SK-N-SH (cell line): Measurements from ENCODE around the gene PCDHGC5. TPM values are rescaled to one million over a fixed set of nuclear protein-coding genes. Genes with fewer than 3 reads are reported as not detected.

Experiments
- CTCF ChIA-PET: fragments of 300-600, 350-600 bp; formaldehyde crosslinking; extraction: SDS; loops from one replicate; lab custom pipeline; 2021; lab: Yijun Ruan, JAX
- POLR2A ChIA-PET: fragments of 350-600 bp; sonication (Branson Sonifier 250); formaldehyde crosslinking; extraction: SDS; loops from one replicate; lab custom pipeline; 2020; ENCODE audit warnings: antibody characterized with exemption, inconsistent platforms; lab: Yijun Ruan, JAX
- DNase-seq: peaks from one replicate; pipeline ENCODE4 v3.0.0; 2012
- H2AFZ ChIP-seq: fragments of 200-600 bp; sonication (generic); 2 replicates; pipeline ENCODE4 v1.8.1; 2016; ENCODE audit warnings: antibody characterized with exemption, mild to moderate bottlenecking, low read depth
- H3F3A ChIP-seq: fragments of 200-600 bp; sonication (generic); replicated peaks from 2 replicates; pipeline ENCODE3; 2016; ENCODE audit warnings: antibody characterized with exemption, mild to moderate bottlenecking; ENCODE audit not compliant: insufficient read depth
- H3K27ac ChIP-seq, 2 experiments: fragments of 200-500 bp in 1 of 2; fragments of 200-600 bp in 1 of 2; sonication (Bioruptor generic) in 1 of 2; sonication (generic), shearing (Covaris generic) in 1 of 2; 2 replicates each; pipeline versions ENCODE4 v1.5.1 to v1.6.1; 2014 to 2016; ENCODE audit warnings: low read depth in 2 of 2, inconsistent platforms in 1 of 2, low read length in 1 of 2, mild to moderate bottlenecking in 1 of 2, mixed read lengths in 1 of 2
- H3K27me3 ChIP-seq: fragments of 200-600 bp; sonication (generic), shearing (Covaris generic); 2 replicates; pipeline ENCODE4 v1.6.1; 2016; ENCODE audit warnings: mixed run types; ENCODE audit not compliant: insufficient read depth
- H3K36me3 ChIP-seq, 2 experiments: fragments of 200-500 bp in 1 of 2; fragments of 200-600 bp in 1 of 2; sonication (Bioruptor generic) in 1 of 2; sonication (generic) in 1 of 2; replicated peaks in 1 of 2; 2 replicates each; pipeline versions ENCODE3 to v1.5.1; 2014 to 2016; ENCODE audit warnings: low read length in 1 of 2, mild to moderate bottlenecking in 1 of 2; ENCODE audit not compliant: insufficient read depth in 2 of 2, control insufficient read depth in 1 of 2
- H3K4me1 ChIP-seq, 2 experiments: fragments of 200-500 bp in 1 of 2; fragments of 200-600 bp in 1 of 2; sonication (Bioruptor generic) in 1 of 2; sonication (generic), shearing (Covaris generic) in 1 of 2; 2 replicates each; pipeline versions ENCODE4 v1.5.1 to v1.6.1; 2014 to 2016; ENCODE audit warnings: low read depth in 1 of 2, low read length in 1 of 2, mixed run types in 1 of 2; ENCODE audit not compliant: insufficient read depth in 2 of 2, control insufficient read depth in 1 of 2
- H3K4me2 ChIP-seq: fragments of 200-600 bp; sonication (generic), shearing (Covaris generic); 2 replicates; pipeline ENCODE4 v1.6.1; 2017; ENCODE audit warnings: mixed run types
- H3K4me3 ChIP-seq, 2 experiments: fragments of 200-500 bp in 1 of 2; fragments of 200-600 bp in 1 of 2; sonication (Bioruptor generic) in 1 of 2; sonication (generic), shearing (Covaris generic) in 1 of 2; 2 replicates each; pipeline versions ENCODE4 v1.5.1 to v1.8.1; 2014 to 2016; ENCODE audit warnings: low read depth in 2 of 2, inconsistent platforms in 1 of 2, low read length in 1 of 2, mild to moderate bottlenecking in 1 of 2, mixed read lengths in 1 of 2, moderate library complexity in 1 of 2
- H3K79me2 ChIP-seq: fragments of 200-600 bp; sonication (generic); 2 replicates; pipeline ENCODE4 v1.8.1; 2017; ENCODE audit warnings: mild to moderate bottlenecking; ENCODE audit not compliant: insufficient read depth
- H3K9ac ChIP-seq: fragments of 200-600 bp; sonication (generic); 2 replicates; pipeline ENCODE4 v1.6.1; 2017; ENCODE audit warnings: mixed run types
- H3K9me2 ChIP-seq: fragments of 200-600 bp; sonication (generic); 2 replicates; pipeline ENCODE4 v1.6.1; 2017; ENCODE audit warnings: mixed run types
- H3K9me3 ChIP-seq: fragments of 200-600 bp; sonication (generic); 2 replicates; pipeline ENCODE4 v1.6.1; 2017; ENCODE audit warnings: mixed run types, mild to moderate bottlenecking, moderate library complexity
- H4K20me1 ChIP-seq: fragments of 200-600 bp; sonication (generic); 2 replicates; pipeline ENCODE4 v1.6.1; 2017; ENCODE audit warnings: mild to moderate bottlenecking, mixed run types; ENCODE audit not compliant: insufficient read depth
- ELF1 ChIP-seq: IDR thresholded peaks from 2 replicates; pipeline ENCODE4 v1.4.0; 2012
- EP300 ChIP-seq, 2 experiments: IDR thresholded peaks; 2 replicates each; pipeline versions ENCODE4 v1.4.0 to v1.6.1; 2012; ENCODE audit warnings: borderline replicate concordance in 1 of 2, low read depth in 1 of 2, low read length in 1 of 2
- FOXJ3 ChIP-seq: sonication (generic); formaldehyde crosslinking; IDR thresholded peaks from 2 replicates; pipeline ENCODE4 v1.5.1; 2020; ENCODE audit warnings: mild to moderate bottlenecking, missing genetic modification reagents
- GABPA ChIP-seq: IDR thresholded peaks from 2 replicates; pipeline ENCODE4 v1.4.0; 2012; ENCODE audit warnings: low read depth, mild to moderate bottlenecking
- GATA2 ChIP-seq: sonication (generic); formaldehyde crosslinking; IDR thresholded peaks from 2 replicates; pipeline ENCODE4 v1.5.0; 2020; ENCODE audit warnings: mild to moderate bottlenecking, missing genetic modification reagents
- JUND ChIP-seq: IDR thresholded peaks from 2 replicates; pipeline ENCODE4 v1.4.0; 2012
- MEF2A ChIP-seq: IDR thresholded peaks from 2 replicates; pipeline ENCODE4 v1.4.0; 2012; ENCODE audit warnings: low read depth, borderline replicate concordance
- NFIC ChIP-seq: IDR thresholded peaks from 2 replicates; pipeline ENCODE4 v1.4.0; 2012; ENCODE audit warnings: borderline replicate concordance
- POLR2AphosphoS5 ChIP-seq: IDR thresholded peaks from 2 replicates; pipeline ENCODE4 v1.6.1; 2012; ENCODE audit warnings: low read depth, low read length
- RAD21 ChIP-seq: IDR thresholded peaks from 2 replicates; pipeline ENCODE4 v1.6.1; 2012; ENCODE audit warnings: mild to moderate bottlenecking, low read length
- RXRA ChIP-seq: IDR thresholded peaks from 2 replicates; pipeline ENCODE4 v1.4.0; 2012; ENCODE audit warnings: low read depth, mild to moderate bottlenecking, borderline replicate concordance
- SIN3A ChIP-seq: IDR thresholded peaks from 2 replicates; pipeline ENCODE4 v1.6.1; 2012; ENCODE audit warnings: low read depth, mild to moderate bottlenecking, low read length, moderate library complexity, borderline replicate concordance
- SMC3 ChIP-seq: IDR thresholded peaks from 2 replicates; pipeline ENCODE4 v1.6.1; 2012; ENCODE audit warnings: low read depth, low read length, improper control_type of control experiment
- TAF1 ChIP-seq: IDR thresholded peaks from 2 replicates; pipeline ENCODE4 v1.6.1; 2012; ENCODE audit warnings: low read depth, mild to moderate bottlenecking, low read length, moderate library complexity, borderline replicate concordance
- TCF12 ChIP-seq: IDR thresholded peaks from 2 replicates; pipeline ENCODE4 v1.4.0; 2012
- TEAD4 ChIP-seq: IDR thresholded peaks from 2 replicates; pipeline ENCODE4 v1.4.0; 2012; ENCODE audit warnings: mild to moderate bottlenecking, borderline replicate concordance; ENCODE audit not compliant: insufficient read depth
- WGBS: methylation state at CpG from one replicate; pipeline ENCODE4 v1.1.6; 2017; ENCODE audit warnings: low lambda C conversion rate; 5-methylcytosine and 5-hydroxymethylcytosine counted together
- polyA plus RNA-seq, 3 experiments: library from polyadenylated mRNA; depleted of rRNA; stranded (reverse); fragments of >200 nt; gene quantifications; 2 replicates each; pipeline ENCODE4 v1.2.3, GENCODE V29; 2012
- TF ChIP-seq, protein P1 (sequence below): IDR thresholded peaks from 2 replicates; pipeline ENCODE4 v1.4.0; 2012; ENCODE audit warnings: low read depth
- TF ChIP-seq, protein P2 (sequence below): fragments of 200-600 bp; sonication (generic); IDR thresholded peaks from 2 replicates; pipeline ENCODE4 v1.6.1; 2017; ENCODE audit warnings: antibody characterized with exemption, mild to moderate bottlenecking, moderate library complexity

The PCDHGC5 gene
- polyA plus RNA-seq, 1 of the 3 experiments (the other 2 are of a cell fraction): 2.0 TPM

DNA sequence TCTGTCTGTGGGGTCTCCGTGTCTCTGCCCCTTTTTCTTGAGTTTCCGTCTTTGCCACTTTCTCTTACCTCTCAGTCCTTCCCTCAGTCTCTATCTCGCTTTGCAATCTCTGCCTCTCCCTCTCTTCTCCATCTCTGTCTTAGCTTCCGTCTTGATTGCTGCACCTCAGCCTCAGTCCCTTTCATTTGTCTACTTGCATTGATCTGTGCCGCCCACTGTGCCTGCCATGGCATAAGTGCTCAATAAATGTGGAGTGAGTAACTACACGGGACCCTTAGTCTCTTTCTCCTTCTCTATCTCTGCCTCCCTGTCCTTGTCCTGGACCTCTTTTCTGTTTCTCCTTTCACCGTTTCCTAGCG, 6.6 kb downstream of the PCDHGC5 start:
- WGBS: 92% methylated on average over 8 of the region's 8 CpGs
- no peak overlapping the region for H3K9ac ChIP-seq
- TF ChIP-seq RXRA: no peak
- no peak for TF ChIP-seq EP300 (IDR thresholded peaks at IDR 0.05; ENCODE audit: borderline replicate concordance in 1 of 2, low read depth in 1 of 2, low read length in 1 of 2)
- TF ChIP-seq SIN3A: no peak
- no peak for TF ChIP-seq ELF1
- TF ChIP-seq MEF2A: no peak
- TF ChIP-seq SMC3: no peak
- no peak for TF ChIP-seq TCF12
- TF ChIP-seq, protein P1, sequence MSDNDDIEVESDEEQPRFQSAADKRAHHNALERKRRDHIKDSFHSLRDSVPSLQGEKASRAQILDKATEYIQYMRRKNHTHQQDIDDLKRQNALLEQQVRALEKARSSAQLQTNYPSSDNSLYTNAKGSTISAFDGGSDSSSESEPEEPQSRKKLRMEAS: no peak
- TF ChIP-seq, all 33 proteins: peak for 0
- CTCF ChIA-PET: interaction anchor here (1.0 kb wide), 1 partner anchor 17 kb away, joined by 3 read pairs; no protein-coding TSS in a partner anchor
- DNase-seq: no peak
- Histone ChIP-seq H3K4me1 (peaks cover 2 to 39% of the 10 kb centered on the region in 2 experiments; a peak in 3 of 4 replicates), H3K9me3 (no peaks in the 10 kb centered on the region), H3K79me2 (peaks cover 45% of the 10 kb centered on the region), H3K9me2 (no peaks in the 10 kb centered on the region), H3K27me3 (no peaks in the 10 kb centered on the region), H2AFZ (no peak overlapping the region), H4K20me1 (peaks cover 4% of the 10 kb centered on the region; the same call in 1 of the 2 replicates), H3K4me2 (no peak overlapping the region), H3K4me3 (no peak overlapping the region), H3K27ac (no peak overlapping the region), H3F3A (peaks cover 2% of the 10 kb centered on the region), H3K36me3 (peaks cover 17 to 25% of the 10 kb centered on the region in 2 experiments)
- POLR2A ChIA-PET: interaction anchor here (1.1 kb wide), 1 partner anchor 9 kb away, joined by 4 read pairs; no protein-coding TSS in a partner anchor

DNA sequence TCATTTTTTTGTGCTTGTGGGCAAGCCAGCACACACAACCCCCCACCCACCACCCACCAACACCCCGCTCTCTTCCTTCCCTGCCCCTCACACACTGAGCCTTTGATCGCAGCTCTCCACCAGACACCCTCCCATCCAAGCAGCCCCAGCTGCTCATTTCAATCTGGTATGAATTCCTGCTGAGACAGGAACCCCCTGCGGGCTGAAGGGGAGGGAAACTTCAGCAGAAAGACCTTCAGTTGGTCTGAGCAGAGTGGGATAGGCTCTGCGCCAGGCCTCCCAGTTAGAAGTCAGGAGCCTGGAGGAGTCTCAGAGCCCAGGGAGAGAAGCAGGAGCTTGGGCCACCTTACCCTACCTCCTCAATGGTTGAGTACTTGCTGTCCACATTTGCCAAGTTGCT, 7.2 kb downstream of the PCDHGC5 start:
- Histone ChIP-seq H3K4me3 (no peak overlapping the region), H2AFZ (no peak overlapping the region), H4K20me1 (no peaks in the 10 kb centered on the region), H3K27ac (no peak overlapping the region), H3K79me2 (peaks cover 39% of the 10 kb centered on the region), H3F3A (peaks cover 2% of the 10 kb centered on the region), H3K9ac (no peak overlapping the region), H3K4me2 (no peak overlapping the region), H3K36me3 (peaks cover 15 to 19% of the 10 kb centered on the region in 2 experiments), H3K9me3 (no peaks in the 10 kb centered on the region), H3K4me1 (peaks cover 2 to 39% of the 10 kb centered on the region in 2 experiments; a peak in 3 of 4 replicates), H3K9me2 (no peaks in the 10 kb centered on the region), H3K27me3 (no peaks in the 10 kb centered on the region)
- no peak for DNase-seq
- TF ChIP-seq GATA2 (CRISPR knock-in tag) (no peak), EP300 (IDR thresholded peaks at IDR 0.05; ENCODE audit: borderline replicate concordance in 1 of 2, low read depth in 1 of 2, low read length in 1 of 2) (no peak), RAD21 (no peak), ELF1 (no peak), SMC3 (no peak)
- ChIA-PET CTCF (interaction anchor here (0.6 kb wide), 1 partner anchor 13 kb away, joined by 3 read pairs; no protein-coding TSS in a partner anchor), POLR2A (interaction anchor here (1.1 kb wide), 1 partner anchor 9 kb away, joined by 4 read pairs; no protein-coding TSS in a partner anchor)
- 83% methylated on average over 4 of the region's 4 CpGs for WGBS

DNA sequence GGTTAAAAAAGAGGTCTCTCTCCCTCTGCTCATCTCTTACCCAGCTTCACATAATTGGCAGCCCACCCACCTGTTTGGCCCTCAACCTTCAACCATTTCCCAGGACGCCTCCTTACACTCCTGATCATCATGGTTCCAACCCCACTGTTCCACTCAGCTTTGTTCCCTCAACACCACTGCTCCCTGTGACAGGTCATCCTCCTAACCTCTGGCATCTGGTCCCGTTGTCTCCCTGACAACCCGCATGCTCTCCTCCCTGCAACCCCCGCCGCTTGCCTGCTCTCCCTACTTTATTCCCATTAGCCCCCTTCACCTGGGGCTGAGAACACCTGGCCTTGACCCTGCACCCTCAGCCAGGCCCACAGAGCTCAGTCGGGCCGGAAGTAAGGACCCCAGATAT, 12.9 kb downstream of the PCDHGC5 start:
- H3K4me1 ChIP-seq: peaks cover 5 to 7% of the 10 kb centered on the region in 2 experiments; a peak in 2 of 4 replicates
- no peak for DNase-seq
- CTCF ChIA-PET: interaction anchor here (1.2 to 3.9 kb wide), 4 partner anchors 11 to 56 kb away, joined by 4 to 15 read pairs (median 6); no protein-coding TSS in a partner anchor
- peaks cover 6 to 48% of the 10 kb centered on the region in 2 experiments for H3K36me3 ChIP-seq
- no peaks in the 10 kb centered on the region for H3K9me2 ChIP-seq
- H3K27ac ChIP-seq: 0 out of 4 replicates have a peak overlapping the region, but pooled peaks of 1 of the 2 experiments have one; percentile 10
- no peak overlapping the region for H3K4me3 ChIP-seq
- no peak overlapping the region for H2AFZ ChIP-seq
- H3K9ac ChIP-seq: no peak overlapping the region
- H3K79me2 ChIP-seq: peaks cover 37% of the 10 kb centered on the region
- no peaks in the 10 kb centered on the region for H4K20me1 ChIP-seq
- no peaks in the 10 kb centered on the region for H3K9me3 ChIP-seq
- POLR2A ChIA-PET: interaction anchor here (1.0 kb wide), 1 partner anchor 12 kb away, joined by 3 read pairs; no protein-coding TSS in a partner anchor
- H3K27me3 ChIP-seq: no peaks in the 10 kb centered on the region
- H3F3A ChIP-seq: peaks cover 4% of the 10 kb centered on the region
- H3K4me2 ChIP-seq: no peak overlapping the region
- WGBS: 88% methylated on average over 7 of the region's 7 CpGs
- TF ChIP-seq, protein P2, sequence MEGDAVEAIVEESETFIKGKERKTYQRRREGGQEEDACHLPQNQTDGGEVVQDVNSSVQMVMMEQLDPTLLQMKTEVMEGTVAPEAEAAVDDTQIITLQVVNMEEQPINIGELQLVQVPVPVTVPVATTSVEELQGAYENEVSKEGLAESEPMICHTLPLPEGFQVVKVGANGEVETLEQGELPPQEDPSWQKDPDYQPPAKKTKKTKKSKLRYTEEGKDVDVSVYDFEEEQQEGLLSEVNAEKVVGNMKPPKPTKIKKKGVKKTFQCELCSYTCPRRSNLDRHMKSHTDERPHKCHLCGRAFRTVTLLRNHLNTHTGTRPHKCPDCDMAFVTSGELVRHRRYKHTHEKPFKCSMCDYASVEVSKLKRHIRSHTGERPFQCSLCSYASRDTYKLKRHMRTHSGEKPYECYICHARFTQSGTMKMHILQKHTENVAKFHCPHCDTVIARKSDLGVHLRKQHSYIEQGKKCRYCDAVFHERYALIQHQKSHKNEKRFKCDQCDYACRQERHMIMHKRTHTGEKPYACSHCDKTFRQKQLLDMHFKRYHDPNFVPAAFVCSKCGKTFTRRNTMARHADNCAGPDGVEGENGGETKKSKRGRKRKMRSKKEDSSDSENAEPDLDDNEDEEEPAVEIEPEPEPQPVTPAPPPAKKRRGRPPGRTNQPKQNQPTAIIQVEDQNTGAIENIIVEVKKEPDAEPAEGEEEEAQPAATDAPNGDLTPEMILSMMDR: no peak
- TF ChIP-seq TEAD4 (no peak), GABPA (no peak), JUND (no peak), NFIC (no peak), FOXJ3 (no peak), TAF1 (no peak), GATA2 (CRISPR knock-in tag) (no peak), MEF2A (no peak), POLR2AphosphoS5 (no peak)
- TF ChIP-seq, protein P1: no peak
